Tongue (tissue), 2 donors: ENCODE results near the gene ZNF181. TPM values are rescaled to one million over a fixed set of nuclear protein-coding genes. Genes with fewer than 3 reads are reported as not detected.

Experiments
- DNase-seq: peaks from one replicate; pipeline ENCODE4 v3.0.0-alpha.2; 2015
- total RNA-seq: library from RNA; depleted of rRNA; stranded (reverse); fragments of >200 nt; gene quantifications from one replicate; pipeline ENCODE4 v1.2.3, GENCODE V29; 2014

The ZNF181 gene
- total RNA-seq, 1 donor from 2014 or later = 47.4 TPM

GRCh38 chr19:34759218-34759917 is 25.3 kb downstream of the ZNF181 start:
- DNase-seq = no peak

DNA sequence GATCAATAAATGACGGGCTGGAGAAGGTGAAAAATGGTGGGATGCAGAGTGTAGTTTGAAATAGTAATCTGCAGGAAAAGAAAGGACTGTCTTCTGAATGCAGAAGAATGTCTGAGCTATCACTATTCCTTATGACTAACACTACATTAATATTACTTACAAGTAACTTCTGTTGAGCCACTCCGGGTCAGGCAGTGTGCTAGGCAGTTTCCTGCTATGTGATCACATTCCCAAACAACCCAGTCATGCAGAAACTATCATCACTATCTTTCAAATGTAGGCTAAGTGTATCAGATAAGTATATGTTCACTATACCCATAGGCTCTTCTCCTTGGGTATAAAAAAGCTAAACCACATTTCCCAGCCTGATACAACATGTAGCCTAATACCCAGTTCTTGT is 32.3 kb downstream of the ZNF181 start:
- DNase-seq = no peak

DNA sequence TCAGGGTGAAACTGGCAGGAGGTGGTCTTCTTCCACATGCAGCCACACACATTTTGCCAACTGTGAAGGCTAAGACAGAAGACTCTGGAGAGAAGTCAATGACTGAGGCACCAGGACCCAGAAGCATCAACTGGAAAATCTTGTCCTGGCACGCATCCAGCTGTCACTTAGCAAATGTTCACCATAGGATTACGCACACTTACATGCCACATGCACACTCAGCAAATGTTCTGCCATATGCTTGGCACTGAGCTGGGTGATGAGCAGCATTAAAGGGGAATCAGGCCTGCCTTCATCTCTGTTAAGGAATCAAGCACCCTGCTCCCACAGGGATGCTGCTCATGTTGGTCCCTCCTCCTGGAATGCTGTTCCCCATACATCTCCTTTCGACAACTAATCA is 33.9 kb downstream of the ZNF181 start:
- DNase-seq = peak; percentile 61

DNA sequence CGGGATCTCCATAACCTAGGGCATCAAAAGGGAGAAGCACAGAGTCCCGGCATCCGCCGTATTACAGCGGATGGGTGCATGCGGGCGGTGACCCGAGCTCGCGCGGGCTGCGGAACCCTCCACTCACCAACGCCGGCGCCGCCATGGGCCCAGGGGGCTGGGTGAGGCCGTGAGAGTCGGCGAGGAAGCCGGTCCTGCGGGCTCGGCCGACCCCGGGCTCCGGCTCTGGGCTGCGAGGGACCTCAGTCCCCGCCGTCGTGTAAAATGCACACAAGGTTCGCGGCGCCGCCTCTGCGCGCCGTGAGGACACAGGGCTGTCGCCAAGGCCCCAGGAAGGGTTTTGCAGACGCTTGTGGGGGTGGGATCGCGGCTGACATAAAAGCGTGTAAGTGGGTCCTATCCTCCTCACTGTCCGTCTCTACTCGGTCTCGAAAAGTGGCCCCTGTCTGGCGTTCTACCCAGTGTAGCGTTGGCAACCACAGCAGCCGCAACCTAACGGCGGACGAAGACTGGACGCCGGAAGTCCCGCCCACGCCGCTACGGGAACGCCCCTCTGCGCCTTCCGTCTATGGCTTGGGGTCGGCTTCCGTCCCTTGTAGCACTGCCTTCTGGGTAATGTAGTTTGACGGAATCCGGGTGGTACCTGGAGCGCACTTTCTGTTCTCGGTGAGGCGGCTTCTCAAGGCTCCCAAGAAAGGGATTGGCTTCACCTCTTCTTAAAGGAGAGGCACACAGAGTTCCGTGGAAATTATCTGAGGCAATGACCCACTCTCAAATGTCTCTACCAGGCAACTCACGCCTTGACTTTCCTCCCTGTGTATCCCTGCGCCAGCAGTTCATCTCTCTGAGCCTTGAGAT is 38.9 kb downstream of the ZNF181 start, which contains the start of gene ZNF599:
TSS of gene ZNF599 (minus strand) at position 519 of the 858 bp plus-strand sequence. CDS start at position 145, 374 bp downstream.
- peak; percentile 96 for DNase-seq

DNA sequence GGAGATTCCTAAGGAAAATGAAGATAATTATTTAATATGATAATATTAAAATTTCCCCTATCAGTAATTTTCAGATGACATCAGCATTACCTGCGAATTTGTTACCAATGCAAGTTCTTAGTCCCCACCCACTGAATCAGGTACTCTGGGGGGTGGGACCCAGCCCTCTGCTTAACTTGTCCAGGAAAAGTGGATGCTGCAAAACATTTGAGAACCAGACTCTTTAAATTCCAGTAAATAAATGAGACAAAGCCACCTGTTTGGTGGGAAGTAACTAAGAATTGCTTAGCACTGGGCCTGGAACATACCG is 39.5 kb downstream of the ZNF181 start:
- no peak for DNase-seq

DNA sequence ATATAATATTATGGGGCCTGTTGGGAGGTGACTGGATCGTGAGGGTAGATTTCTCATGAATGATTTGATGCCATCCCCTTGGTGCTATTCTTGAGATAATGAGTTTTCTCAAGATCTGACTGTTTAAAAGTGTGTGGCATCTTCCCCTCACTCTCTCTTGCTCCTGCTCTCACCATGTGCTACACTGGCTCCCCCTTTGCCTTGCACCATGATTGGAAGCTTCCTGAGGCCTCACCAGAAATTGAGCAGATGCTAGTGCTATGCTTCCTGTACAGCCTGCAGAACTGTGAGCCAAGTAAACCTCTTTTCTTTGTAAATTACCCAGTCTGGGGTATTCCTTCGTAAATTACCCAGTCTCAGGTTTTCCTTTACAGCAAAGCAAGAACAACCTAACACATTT is 40.8 kb downstream of the ZNF181 start:
- DNase-seq = no peak

DNA sequence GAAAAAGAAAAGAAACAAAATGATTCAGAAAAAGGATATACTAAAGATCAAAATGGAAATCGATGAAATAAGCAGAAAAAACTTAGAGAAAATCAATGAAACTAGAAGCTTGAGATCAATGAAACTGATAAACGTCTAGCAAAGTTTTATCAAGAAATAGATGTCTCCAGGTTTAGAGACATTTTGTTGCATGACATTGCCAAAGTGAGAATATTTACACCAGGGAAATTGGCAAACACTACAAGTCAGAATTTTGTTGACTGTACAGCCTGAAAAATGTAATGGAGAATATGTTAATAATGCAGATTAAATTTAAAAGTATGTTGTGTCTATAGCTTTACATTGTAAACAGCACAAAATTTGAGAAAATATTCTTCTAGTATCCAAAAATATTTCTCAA is 44.3 kb downstream of the ZNF181 start:
- no peak for DNase-seq

DNA sequence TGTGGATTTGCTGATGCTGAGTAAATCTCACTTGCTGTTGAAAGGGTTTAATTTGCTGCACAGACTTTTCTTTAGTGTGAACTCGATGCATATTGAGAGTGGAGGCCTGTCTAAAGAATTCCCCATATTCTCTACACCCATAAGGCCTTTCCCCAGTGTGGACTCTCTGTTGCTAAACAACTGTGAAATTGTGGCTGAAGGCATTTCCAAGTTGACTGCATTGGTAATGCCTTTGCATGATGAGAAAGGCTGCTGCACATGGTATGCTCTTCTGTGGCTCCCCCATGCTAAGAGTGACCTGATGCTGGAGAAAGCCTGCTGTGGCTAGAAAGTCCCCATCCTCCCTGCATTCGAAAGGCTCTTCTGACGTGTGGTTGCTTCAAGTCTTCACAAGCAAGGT is 45.6 kb downstream of the ZNF181 start:
- DNase-seq = no peak

DNA sequence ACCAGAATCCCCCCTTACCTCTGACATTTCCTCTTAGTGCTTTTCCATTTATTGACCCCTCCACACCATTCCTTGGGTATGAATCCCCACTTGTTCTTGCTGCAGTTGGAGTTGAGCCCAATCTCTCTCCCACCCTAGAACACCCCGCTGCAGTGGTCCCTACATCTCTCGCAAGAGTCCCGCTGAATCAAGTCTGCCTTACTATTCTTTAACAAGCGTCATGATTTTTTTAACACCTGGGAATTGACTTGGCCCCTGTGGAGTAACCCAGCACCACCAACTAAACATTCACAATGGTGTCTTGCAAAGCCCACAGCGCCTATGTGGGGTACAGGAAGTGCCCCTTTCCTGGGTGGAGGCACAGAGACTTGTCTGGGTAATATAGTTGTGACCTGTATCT is 52.2 kb downstream of the ZNF181 start:
- no peak for DNase-seq

GRCh38 chr19:34787059-34787824 is 53.2 kb downstream of the ZNF181 start:
- DNase-seq = peak; percentile 6

DNA sequence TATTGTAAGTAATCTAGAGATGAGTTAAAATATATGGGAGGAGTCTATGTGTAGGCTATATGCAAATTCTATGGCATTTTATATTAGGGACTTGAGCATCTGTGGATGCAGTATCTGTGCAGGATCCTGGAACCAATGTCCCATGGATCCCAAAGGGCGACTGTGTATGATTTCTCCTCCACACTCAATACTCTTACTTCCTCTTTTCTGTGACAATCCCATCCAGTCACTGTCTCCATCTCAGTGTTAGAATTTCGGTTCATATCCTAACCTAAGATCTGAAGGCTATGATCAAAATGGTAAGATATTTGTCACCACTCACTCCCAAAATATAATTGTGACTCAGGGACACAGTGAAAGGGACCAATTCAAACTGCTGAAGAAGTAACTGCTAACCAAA is 54.0 kb downstream of the ZNF181 start:
- no peak for DNase-seq

DNA sequence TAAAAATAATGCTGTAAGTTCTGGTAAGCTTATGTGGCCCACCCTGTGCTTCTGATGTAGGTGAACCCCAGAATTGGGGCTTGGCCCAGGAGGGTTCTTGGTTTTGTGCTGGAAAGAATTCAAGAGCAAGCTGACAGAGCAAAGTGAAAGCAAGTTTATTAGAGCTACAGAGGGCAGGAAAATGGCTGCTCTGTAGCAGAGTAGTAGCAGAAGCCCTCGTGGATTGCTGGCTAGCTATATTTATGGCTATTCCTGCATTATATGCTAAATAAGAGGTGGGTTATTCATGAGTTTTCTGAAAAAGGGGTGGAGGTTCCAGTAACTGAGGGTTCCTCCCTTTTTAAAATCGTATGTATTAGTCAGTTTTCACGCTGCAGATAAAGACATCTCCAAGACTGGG is 59.5 kb downstream of the ZNF181 start:
- no peak for DNase-seq

DNA sequence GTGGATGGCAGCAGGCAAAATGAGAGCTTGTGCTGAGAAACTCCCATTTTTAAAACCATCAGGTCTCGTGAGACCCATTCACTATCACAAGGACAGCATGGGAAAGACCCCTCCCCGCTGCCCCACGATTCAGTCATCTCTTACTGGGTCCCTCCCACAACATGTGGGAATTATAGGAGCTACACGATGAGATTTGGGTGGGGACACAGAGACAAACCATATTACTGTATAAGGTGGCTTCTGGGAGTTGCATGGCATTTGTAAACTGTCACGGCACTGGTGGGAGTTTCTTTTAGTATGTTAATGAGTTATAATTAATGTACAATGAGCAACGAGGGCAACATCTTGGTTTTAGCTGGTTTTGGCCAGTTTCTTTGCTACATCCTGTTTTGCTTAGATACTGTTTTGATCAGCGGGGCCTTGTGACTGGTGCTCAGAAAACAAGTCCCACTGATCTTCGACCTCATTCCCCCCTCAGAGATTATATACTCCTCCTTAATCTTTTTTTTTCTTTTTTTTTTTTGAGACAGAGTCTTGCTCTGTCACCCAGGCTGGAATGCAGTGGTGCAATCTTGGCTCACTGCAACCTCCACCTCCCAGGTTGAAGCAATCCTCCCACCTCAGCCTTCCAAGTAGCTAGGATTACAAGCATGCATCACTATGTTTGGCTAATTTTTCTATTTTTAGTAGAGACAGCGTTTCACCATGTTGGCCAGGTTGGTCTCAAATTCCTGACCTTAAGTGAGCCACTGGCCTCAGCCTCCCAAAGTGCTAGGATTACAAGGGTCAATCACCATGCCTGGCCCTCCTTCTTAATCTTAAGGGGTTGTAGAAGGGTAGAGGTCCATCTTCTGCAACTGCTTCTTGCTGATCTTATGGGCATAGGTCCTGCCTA is 60.3 kb downstream of the ZNF181 start:
- no peak for DNase-seq

Other genes with a start within 250 kb of the ZNF181 start
- 0.10 TPM for gene SCGB2B2, start 57.1 kb upstream of the ZNF181 start, total RNA-seq
- 55.6 TPM for gene ZNF302, start 56.6 kb upstream of the ZNF181 start, total RNA-seq
- 13.6 TPM for gene ZNF599, start 39.0 kb downstream of the ZNF181 start, total RNA-seq
- gene ZNF30, start 192.7 kb downstream of the ZNF181 start, total RNA-seq = 5.3 TPM
- 9.4 TPM for gene ZNF792, start 230.0 kb downstream of the ZNF181 start, total RNA-seq